ENCODE data around the gene EFNA1. TPM values are rescaled to one million over a fixed set of nuclear protein-coding genes. Genes with fewer than 3 reads are reported as not detected.

The EFNA1 gene
- total and polyA plus RNA-seq, 2 of the 13 experiments (the other 11 are each of a cell fraction or from before 2014, with no cell fraction given) = 81.8 to 874 TPM

DNA sequence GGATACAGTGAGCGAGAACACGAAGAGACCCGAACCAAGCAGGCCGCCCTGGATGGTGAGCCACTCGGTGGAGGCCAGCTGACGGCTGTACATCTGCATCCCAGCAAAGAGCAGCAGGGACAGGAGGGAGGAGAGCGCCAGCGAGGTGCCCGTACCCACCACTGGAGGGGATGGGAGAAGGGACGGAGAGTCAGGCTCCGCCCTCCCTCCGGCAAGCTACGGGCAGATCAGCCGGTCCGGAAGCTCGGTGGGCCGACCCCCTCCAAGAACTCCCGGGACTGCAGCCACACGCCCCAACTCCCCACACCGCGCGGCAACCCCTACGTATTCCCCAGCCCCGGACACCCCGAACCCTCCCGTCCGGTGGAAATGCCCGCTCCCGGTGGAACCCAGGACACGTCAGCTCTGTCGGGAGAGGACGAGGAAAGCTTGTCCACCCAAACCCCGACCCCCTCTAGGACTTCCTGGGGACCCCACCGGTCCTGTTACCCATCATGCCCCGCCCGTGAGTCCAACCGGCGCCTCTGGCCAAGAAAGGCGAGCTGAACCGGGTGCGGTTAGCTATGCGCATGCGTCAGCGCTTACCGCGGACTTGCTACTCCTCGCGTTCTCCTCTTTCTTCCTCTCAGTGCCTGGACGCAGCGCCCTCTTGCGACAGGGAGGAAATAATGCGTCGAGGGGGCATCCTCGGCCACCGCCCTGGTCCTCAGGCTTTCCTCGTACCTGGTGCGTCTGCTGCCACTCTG lies 45.2 kb downstream of the EFNA1 start, which contains the start of gene KRTCAP2 (continued):
- TF ChIP-seq ARID5B (CRISPR knock-in tag; IDR thresholded peaks at IDR 0.05) (peak; percentile 62), ARID4A (CRISPR knock-in tag; IDR thresholded peaks at IDR 0.05; ENCODE audit: borderline replicate concordance) (peak; percentile 85; the same call in 1 of the 2 replicates), ZSCAN20 (CRISPR knock-in tag; IDR thresholded peaks at IDR 0.05; ENCODE audit: borderline replicate concordance) (no peak), ZNF335 (CRISPR knock-in tag; IDR thresholded peaks at IDR 0.05) (peak; percentile 64), MIER2 (CRISPR knock-in tag; IDR thresholded peaks at IDR 0.05) (0 out of 2 replicates have a peak, but pooled peaks have one; percentile 14), ZFP37 (CRISPR knock-in tag; IDR thresholded peaks at IDR 0.05; ENCODE audit: borderline replicate concordance) (0 out of 2 replicates have a peak, but pooled peaks have one; percentile 38), ZNF883 (CRISPR knock-in tag; IDR thresholded peaks at IDR 0.05; ENCODE audit: not compliant biosample characterization) (peak; percentile 30), RNF219 (CRISPR knock-in tag; IDR thresholded peaks at IDR 0.05) (no peak), ZNF446 (CRISPR knock-in tag; IDR thresholded peaks at IDR 0.05) (peak; percentile 82; the same call in 1 of the 2 replicates), ZNF282 (IDR thresholded peaks at IDR 0.05; ENCODE audit: partially characterized antibody) (no peak), SP2 (CRISPR knock-in tag; IDR thresholded peaks at IDR 0.05) (no peak; the same call in 1 of the 2 replicates), ZFX (CRISPR knock-in tag; IDR thresholded peaks at IDR 0.05; ENCODE audit: low read depth) (no peak), ZNF556 (CRISPR knock-in tag; IDR thresholded peaks at IDR 0.05; ENCODE audit: borderline replicate concordance) (no peak)
- TF ChIP-seq, protein P1, sequence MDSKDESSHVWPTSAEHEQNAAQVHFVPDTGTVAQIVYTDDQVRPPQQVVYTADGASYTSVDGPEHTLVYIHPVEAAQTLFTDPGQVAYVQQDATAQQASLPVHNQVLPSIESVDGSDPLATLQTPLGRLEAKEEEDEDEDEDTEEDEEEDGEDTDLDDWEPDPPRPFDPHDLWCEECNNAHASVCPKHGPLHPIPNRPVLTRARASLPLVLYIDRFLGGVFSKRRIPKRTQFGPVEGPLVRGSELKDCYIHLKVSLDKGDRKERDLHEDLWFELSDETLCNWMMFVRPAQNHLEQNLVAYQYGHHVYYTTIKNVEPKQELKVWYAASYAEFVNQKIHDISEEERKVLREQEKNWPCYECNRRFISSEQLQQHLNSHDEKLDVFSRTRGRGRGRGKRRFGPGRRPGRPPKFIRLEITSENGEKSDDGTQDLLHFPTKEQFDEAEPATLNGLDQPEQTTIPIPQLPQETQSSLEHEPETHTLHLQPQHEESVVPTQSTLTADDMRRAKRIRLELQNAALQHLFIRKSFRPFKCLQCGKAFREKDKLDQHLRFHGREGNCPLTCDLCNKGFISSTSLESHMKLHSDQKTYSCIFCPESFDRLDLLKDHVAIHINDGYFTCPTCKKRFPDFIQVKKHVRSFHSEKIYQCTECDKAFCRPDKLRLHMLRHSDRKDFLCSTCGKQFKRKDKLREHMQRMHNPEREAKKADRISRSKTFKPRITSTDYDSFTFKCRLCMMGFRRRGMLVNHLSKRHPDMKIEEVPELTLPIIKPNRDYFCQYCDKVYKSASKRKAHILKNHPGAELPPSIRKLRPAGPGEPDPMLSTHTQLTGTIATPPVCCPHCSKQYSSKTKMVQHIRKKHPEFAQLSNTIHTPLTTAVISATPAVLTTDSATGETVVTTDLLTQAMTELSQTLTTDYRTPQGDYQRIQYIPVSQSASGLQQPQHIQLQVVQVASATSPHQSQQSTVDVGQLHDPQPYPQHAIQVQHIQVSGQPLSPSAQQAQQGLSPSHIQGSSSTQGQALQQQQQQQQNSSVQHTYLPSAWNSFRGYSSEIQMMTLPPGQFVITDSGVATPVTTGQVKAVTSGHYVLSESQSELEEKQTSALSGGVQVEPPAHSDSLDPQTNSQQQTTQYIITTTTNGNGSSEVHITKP (CRISPR knock-in tag; IDR thresholded peaks at IDR 0.05; ENCODE audit: low read depth) = peak; percentile 58; the same call in 1 of the 2 replicates

Data from HepG2 (cell line).